ENCODE measurements around the gene CYBC1. TPM values are rescaled to one million over a fixed set of nuclear protein-coding genes. Genes with fewer than 3 reads are reported as not detected.

CYBC1 gene
- total RNA-seq, 1 donor, result 200 TPM

DNA sequence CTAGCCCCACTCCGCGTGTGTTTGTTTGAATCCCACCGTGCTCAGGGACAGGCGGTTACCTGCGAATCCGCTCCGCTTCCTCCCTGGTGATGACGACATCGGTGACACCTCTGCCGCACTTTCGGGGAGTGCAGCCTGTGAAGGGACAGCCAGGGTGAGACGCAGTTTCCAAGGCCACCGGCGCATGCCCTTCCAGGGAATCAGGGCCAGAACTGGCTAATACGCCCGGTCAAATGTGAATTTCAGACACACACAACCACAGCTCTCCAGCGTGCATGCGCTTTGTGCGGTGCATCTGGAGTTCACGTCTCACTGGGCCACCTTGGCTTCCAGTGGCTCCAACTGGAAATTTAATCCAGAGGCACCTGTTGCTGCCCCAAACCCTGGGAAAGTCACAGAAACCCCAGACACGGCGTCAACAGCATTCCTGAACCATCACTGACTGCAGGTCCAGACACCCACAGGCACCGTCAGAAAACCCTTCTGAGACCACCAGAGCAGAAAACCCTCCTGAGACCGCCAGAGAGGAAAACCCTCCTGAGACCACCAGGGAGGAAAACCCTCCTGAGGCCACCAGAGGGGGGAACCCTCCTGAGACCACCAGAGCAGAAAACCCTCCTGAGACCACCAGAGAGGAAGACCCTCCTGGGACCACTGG, 39.0 kb downstream of the CYBC1 start:
- DNase-seq (ENCODE audit: low read depth in 2 of 3, low spot score in 2 of 3), result no peak

DNA sequence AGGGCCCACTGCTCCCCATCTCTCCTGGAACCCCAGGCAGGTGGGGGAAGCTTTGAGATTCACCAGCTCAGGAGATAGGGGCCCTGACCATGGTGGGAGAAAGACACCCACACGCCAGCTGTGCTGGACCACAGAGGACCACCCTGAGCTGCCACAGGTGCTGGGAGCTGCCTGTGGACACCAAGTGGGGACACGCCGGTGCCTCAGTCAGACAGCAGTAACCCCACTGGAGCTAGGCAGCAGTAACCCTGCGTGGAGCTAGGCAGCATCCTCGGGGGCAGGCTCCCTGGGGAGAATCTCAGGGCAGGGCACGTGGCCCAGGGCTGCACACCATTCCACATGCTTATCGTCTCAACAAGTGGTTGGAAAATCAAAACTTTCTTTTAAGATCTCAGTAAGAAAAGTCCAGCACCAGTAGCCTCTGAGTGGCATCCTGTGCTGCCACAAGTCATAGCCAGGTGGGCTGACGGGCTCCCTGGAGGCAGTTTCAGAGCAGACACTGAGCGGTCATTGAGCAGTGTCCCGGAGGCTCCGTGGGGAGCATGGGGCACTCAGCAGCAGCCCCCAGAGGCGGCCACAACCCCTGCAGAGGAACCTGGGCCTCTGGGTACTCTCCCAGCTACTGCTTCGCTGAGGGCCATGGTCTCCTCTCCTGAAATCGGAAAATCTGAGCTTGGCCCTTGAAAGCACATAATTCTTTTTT, 40.4 kb downstream of the CYBC1 start:
- no peak for DNase-seq (ENCODE audit: low read depth in 2 of 3, low spot score in 2 of 3)

DNA sequence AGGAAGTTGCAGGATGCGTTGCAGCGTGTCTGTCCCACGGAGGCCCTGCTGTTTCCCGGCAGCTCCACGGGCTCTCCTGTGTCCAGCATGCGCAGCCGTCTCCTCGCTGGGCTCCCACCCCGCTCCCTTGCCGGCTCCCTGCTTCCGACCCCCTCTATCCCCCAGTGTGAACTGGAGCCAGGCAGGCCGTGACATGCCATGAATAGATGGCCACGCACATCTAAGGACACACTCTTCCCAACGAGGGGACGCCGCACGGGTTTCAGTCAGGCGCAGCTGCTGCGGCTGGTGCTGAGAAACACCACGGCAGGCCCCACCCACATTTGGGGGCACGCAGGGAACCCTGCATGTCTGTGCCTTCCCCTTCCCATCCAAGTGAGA, 41.6 kb downstream of the CYBC1 start:
- DNase-seq (ENCODE audit: low read depth in 2 of 3, low spot score in 2 of 3), result no peak

GRCh38 chr17:82408288-82408937, 42.1 kb downstream of the CYBC1 start:
- DNase-seq (ENCODE audit: low read depth in 2 of 3, low spot score in 2 of 3), result no peak

DNA sequence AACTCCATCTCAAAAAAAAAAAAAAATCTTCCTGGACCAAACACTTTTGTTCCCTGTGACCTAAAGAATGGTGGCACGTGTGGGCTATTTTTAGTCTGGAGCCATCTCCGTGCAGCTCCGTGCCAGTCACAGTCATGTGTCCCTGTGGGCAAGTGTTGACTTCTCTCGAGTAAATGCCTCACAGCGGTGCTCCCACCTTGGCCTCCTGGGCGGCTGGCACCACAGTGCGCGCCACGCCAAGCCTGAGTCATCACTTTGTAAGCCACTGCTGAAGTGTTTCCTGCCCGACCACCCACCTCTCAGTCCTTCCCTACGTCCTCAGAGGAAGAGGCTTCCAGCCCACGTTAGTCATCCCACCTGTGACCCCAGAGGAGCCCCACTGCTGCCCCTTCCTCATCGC, 43.3 kb downstream of the CYBC1 start:
- peak in 2 of 3 donors; percentile 56 to 62 for DNase-seq (ENCODE audit: low read depth in 2 of 3, low spot score in 2 of 3)

- no peak for DNase-seq (ENCODE audit: low read depth in 2 of 3, low spot score in 2 of 3)
Measured at GRCh38 chr17:82406131-82406671, 44.4 kb downstream of the CYBC1 start.

DNA sequence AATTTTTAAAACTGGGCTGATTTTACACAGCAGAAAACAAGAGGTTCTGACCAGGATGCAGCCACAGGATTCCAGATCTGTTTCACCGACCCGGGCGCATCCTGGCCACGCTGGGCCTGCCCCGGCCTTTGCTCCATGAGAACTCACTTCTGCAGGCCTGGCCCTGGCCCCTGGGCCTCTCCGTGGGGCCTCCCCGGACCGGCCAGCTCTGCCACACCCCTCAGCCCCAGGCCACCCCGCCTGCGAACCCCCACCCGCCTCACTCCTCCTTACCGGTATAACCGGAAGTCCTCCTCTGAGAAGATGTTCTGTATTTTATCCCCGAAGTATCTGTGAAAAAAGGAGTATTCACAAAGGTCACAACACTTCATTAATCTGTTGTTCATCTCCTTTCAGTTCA, 45.5 kb downstream of the CYBC1 start:
- DNase-seq (ENCODE audit: low read depth in 2 of 3, low spot score in 2 of 3), result no peak

- no peak for DNase-seq (ENCODE audit: low read depth in 2 of 3, low spot score in 2 of 3)
Measured at GRCh38 chr17:82403662-82404660, 46.6 kb downstream of the CYBC1 start.

DNA sequence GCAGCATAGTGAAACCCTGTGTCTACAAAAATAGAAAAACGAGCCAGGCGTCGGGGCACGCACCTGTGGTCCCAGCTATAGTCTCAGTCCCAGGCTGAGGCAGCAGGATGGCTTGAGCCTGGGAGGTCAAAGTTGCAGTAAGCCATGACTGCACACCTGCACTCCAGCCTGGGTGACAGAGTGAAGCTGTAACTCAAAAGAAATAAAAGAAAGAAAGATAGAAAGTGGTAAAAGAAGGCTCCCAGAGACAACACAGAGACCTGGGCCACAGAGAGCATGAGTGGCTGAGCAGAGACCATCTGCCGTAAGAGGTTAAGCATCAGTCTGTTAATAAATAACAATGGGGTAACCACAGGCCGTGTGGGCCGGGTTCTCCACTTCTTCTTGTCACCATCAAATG, 47.7 kb downstream of the CYBC1 start:
- no peak for DNase-seq (ENCODE audit: low read depth in 2 of 3, low spot score in 2 of 3)

DNA sequence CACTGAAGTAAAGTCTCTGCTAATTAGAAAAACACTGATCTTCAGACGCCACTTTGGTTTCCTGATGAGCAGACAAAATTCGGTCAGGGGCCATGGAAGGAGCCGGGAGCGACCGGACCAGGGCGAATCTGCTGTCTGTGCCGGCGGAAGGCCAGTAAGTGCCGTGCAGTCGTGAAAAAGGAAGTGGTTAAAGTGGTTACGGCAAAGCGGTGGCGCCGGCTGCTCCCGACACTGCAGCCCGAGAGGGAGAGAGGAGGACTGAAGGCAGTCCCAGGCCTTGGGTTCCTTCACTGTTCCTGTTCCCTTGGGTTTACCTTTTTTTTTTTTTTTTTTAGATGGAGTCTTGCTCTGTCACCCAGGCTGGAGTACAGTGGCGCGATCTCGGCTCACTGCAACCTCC, 49.7 kb downstream of the CYBC1 start:
- peak; percentile 24 to 81 (median 66) for DNase-seq (ENCODE audit: low read depth in 2 of 3, low spot score in 2 of 3)

DNA sequence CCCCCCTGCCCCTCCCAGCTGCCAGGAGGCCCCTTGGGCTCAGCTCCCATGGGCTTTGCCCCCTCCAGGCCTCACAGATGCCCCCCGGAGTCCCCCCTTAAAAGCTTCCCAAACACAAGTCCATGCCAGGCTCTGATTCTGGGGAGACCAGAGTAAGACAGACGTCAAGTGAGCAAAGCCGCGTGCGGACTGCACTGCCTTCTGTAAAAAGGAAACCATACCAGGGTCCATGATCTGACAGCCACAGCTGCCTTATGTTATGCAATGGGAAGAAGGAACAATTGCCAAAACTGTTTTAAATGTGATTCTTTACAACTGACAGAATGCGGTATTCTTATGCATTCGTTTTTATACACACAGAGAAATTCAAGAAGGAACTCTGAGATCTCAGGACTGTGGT, 50.3 kb downstream of the CYBC1 start:
- peak in 2 of 3 donors; percentile 47 to 70 for DNase-seq (ENCODE audit: low read depth in 2 of 3, low spot score in 2 of 3)

GRCh38 chr17:82399601-82400101, 50.9 kb downstream of the CYBC1 start:
- no peak for DNase-seq (ENCODE audit: low read depth in 2 of 3, low spot score in 2 of 3)

- no peak for DNase-seq (ENCODE audit: low read depth in 2 of 3, low spot score in 2 of 3)
Measured at GRCh38 chr17:82399041-82399441, 51.5 kb downstream of the CYBC1 start.

GRCh38 chr17:82397449-82398335, 52.9 kb downstream of the CYBC1 start:
- DNase-seq (ENCODE audit: low read depth in 2 of 3, low spot score in 2 of 3), result no peak

- no peak for DNase-seq (ENCODE audit: low read depth in 2 of 3, low spot score in 2 of 3)
Measured at GRCh38 chr17:82396601-82397435, 53.7 kb downstream of the CYBC1 start.

GRCh38 chr17:82394278-82394677, 56.3 kb downstream of the CYBC1 start:
- DNase-seq (ENCODE audit: low read depth in 2 of 3, low spot score in 2 of 3), result no peak

GRCh38 chr17:82392941-82393340, 57.6 kb downstream of the CYBC1 start:
- DNase-seq (ENCODE audit: low read depth in 2 of 3, low spot score in 2 of 3), result no peak

Measured in hematopoietic multipotent progenitor cell (in vitro differentiated cells).